Measurements from ENCODE around the gene RASA1. TPM values are rescaled to one million over a fixed set of nuclear protein-coding genes. Genes with fewer than 3 reads are reported as not detected.

RASA1 gene
- total and polyA plus RNA-seq, 9 of the 15 experiments (the other 6 are each of a cell fraction or from before 2014, with no cell fraction given): 3.2 to 17.3 (median 9.2) TPM

DNA sequence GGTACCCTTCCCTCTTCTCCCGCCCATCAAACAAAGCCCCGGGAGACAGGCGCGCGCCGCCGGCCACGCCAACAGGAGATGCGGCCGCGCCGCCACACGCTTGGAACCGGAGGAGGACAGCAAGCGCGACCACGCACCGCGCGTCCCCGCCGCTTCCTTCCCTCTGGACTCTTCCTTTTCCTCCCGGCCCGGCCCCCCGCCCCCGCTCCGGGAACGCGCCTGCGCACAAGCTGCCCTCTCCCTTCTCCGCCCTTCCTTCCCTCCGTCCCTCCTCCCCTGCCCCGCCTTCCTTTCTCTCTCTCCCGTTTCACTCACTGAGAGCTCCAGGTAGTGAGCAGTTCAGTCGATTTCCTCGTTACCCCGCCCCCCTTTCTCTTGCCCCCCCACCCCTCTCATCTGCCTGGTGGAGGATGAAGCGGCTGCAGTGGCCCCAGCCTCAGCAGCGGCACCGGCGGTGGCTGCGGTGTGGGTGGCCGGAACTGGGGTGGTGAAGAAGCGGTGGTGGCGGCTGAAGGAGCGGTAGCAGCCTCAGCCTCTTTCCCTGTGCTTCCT is at the start of gene RASA1 (continued):
- TF ChIP-seq, protein P1, sequence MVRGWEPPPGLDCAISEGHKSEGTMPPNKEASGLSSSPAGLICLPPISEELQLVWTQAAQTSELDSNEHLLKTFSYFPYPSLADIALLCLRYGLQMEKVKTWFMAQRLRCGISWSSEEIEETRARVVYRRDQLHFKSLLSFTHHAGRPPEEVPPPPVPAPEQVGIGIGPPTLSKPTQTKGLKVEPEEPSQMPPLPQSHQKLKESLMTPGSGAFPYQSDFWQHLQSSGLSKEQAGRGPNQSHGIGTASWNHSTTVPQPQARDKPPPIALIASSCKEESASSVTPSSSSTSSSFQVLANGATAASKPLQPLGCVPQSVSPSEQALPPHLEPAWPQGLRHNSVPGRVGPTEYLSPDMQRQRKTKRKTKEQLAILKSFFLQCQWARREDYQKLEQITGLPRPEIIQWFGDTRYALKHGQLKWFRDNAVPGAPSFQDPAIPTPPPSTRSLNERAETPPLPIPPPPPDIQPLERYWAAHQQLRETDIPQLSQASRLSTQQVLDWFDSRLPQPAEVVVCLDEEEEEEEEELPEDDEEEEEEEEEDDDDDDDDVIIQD (CRISPR knock-in tag; IDR thresholded peaks at IDR 0.05): no peak
- no peak for TF ChIP-seq SIRT6 (IDR thresholded peaks at IDR 0.05; ENCODE audit: low read depth, low read length)
- TF ChIP-seq, protein P2, sequence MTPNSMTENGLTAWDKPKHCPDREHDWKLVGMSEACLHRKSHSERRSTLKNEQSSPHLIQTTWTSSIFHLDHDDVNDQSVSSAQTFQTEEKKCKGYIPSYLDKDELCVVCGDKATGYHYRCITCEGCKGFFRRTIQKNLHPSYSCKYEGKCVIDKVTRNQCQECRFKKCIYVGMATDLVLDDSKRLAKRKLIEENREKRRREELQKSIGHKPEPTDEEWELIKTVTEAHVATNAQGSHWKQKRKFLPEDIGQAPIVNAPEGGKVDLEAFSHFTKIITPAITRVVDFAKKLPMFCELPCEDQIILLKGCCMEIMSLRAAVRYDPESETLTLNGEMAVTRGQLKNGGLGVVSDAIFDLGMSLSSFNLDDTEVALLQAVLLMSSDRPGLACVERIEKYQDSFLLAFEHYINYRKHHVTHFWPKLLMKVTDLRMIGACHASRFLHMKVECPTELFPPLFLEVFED (CRISPR knock-in tag; conservative IDR thresholded peaks at IDR 0.05): no peak
- no peak for TF ChIP-seq TSC22D4 (tag; IDR thresholded peaks at IDR 0.05)
- TF ChIP-seq, protein P3, sequence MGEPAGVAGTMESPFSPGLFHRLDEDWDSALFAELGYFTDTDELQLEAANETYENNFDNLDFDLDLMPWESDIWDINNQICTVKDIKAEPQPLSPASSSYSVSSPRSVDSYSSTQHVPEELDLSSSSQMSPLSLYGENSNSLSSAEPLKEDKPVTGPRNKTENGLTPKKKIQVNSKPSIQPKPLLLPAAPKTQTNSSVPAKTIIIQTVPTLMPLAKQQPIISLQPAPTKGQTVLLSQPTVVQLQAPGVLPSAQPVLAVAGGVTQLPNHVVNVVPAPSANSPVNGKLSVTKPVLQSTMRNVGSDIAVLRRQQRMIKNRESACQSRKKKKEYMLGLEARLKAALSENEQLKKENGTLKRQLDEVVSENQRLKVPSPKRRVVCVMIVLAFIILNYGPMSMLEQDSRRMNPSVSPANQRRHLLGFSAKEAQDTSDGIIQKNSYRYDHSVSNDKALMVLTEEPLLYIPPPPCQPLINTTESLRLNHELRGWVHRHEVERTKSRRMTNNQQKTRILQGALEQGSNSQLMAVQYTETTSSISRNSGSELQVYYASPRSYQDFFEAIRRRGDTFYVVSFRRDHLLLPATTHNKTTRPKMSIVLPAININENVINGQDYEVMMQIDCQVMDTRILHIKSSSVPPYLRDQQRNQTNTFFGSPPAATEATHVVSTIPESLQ (CRISPR knock-in tag; IDR thresholded peaks at IDR 0.05): peak; percentile 75; the same call in 1 of the 2 replicates
- TF ChIP-seq, protein P4, sequence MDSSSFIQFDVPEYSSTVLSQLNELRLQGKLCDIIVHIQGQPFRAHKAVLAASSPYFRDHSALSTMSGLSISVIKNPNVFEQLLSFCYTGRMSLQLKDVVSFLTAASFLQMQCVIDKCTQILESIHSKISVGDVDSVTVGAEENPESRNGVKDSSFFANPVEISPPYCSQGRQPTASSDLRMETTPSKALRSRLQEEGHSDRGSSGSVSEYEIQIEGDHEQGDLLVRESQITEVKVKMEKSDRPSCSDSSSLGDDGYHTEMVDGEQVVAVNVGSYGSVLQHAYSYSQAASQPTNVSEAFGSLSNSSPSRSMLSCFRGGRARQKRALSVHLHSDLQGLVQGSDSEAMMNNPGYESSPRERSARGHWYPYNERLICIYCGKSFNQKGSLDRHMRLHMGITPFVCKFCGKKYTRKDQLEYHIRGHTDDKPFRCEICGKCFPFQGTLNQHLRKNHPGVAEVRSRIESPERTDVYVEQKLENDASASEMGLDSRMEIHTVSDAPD (CRISPR knock-in tag; IDR thresholded peaks at IDR 0.05): no peak
- TF ChIP-seq, protein P5, sequence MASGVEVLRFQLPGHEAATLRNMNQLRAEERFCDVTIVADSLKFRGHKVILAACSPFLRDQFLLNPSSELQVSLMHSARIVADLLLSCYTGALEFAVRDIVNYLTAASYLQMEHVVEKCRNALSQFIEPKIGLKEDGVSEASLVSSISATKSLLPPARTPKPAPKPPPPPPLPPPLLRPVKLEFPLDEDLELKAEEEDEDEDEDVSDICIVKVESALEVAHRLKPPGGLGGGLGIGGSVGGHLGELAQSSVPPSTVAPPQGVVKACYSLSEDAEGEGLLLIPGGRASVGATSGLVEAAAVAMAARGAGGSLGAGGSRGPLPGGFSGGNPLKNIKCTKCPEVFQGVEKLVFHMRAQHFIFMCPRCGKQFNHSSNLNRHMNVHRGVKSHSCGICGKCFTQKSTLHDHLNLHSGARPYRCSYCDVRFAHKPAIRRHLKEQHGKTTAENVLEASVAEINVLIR (CRISPR knock-in tag; IDR thresholded peaks at IDR 0.05): no peak
- TF ChIP-seq SRSF1 (IDR thresholded peaks at IDR 0.05; ENCODE audit: low read depth, low read length): no peak
- TF ChIP-seq MXI1 (IDR thresholded peaks at IDR 0.05; ENCODE audit: low read depth, low read length): peak; percentile 27; the same call in 1 of the 2 replicates
- TF ChIP-seq EGR1 (conservative IDR thresholded peaks at IDR 0.05): peak; percentile 99
- no peak for TF ChIP-seq DIDO1 (tag; IDR thresholded peaks at IDR 0.05; ENCODE audit: low read depth)
- TF ChIP-seq HNRNPLL (IDR thresholded peaks at IDR 0.05; ENCODE audit: low read depth, low read length, poor library complexity, severe bottlenecking): peak; percentile 36
- no peak for TF ChIP-seq GTF2F1 (IDR thresholded peaks at IDR 0.05; ENCODE audit: low read depth, low read length)
- TF ChIP-seq, protein P6, sequence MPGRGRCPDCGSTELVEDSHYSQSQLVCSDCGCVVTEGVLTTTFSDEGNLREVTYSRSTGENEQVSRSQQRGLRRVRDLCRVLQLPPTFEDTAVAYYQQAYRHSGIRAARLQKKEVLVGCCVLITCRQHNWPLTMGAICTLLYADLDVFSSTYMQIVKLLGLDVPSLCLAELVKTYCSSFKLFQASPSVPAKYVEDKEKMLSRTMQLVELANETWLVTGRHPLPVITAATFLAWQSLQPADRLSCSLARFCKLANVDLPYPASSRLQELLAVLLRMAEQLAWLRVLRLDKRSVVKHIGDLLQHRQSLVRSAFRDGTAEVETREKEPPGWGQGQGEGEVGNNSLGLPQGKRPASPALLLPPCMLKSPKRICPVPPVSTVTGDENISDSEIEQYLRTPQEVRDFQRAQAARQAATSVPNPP (IDR thresholded peaks at IDR 0.05; ENCODE audit: borderline replicate concordance, insufficient read depth, insufficient read length): no peak
- TF ChIP-seq NR2C2 (CRISPR knock-in tag; IDR thresholded peaks at IDR 0.05): no peak
- no peak for TF ChIP-seq NR2C2 (tag; IDR thresholded peaks at IDR 0.05)
- no peak for TF ChIP-seq MTA1 (IDR thresholded peaks at IDR 0.05; ENCODE audit: borderline replicate concordance)
- TF ChIP-seq TAF1 (IDR thresholded peaks at IDR 0.05; ENCODE audit: control insufficient read depth, extremely low read depth, insufficient read depth, low read length, severe bottlenecking): peak; percentile 75
- no peak for TF ChIP-seq ZNF584 (CRISPR knock-in tag; IDR thresholded peaks at IDR 0.05; ENCODE audit: low read depth)

All from K562 (cell line).